Liver (tissue), 9 donors: ENCODE data around the gene GNRH2. TPM values are rescaled to one million over a fixed set of nuclear protein-coding genes. Genes with fewer than 3 reads are reported as not detected.

Experiments
- DNase-seq: peaks from one replicate; pipeline ENCODE4 v3.0.0-alpha.2; 2017; ENCODE audit warnings: low spot score
- H3K27ac ChIP-seq, 2 donors: one replicate each; pipeline ENCODE4 v1.7.0; 2013; ENCODE audit warnings: inconsistent platforms in 2 of 2, low read length in 2 of 2, control low read depth in 1 of 2, low read depth in 1 of 2, mild to moderate bottlenecking in 1 of 2
- H3K27me3 ChIP-seq, 4 donors: one replicate each; pipeline versions ENCODE4 v1.6.1 to v1.7.0; 2013; ENCODE audit warnings: low read length in 3 of 4, inconsistent platforms in 1 of 4, mild to moderate bottlenecking in 1 of 4, moderate library complexity in 1 of 4; ENCODE audit not compliant: control insufficient read depth in 4 of 4, insufficient read depth in 4 of 4
- H3K36me3 ChIP-seq, 4 donors: one replicate each; pipeline versions ENCODE4 v1.6.1 to v1.7.0; 2013; ENCODE audit warnings: low read length in 3 of 4, mild to moderate bottlenecking in 3 of 4, low read depth in 1 of 4, moderate library complexity in 1 of 4; ENCODE audit not compliant: control insufficient read depth in 4 of 4, insufficient read depth in 3 of 4
- H3K4me1 ChIP-seq, 4 donors: one replicate each; pipeline versions ENCODE4 v1.6.1 to v1.7.0; 2013; ENCODE audit warnings: low read length in 3 of 4, mild to moderate bottlenecking in 3 of 4, moderate library complexity in 1 of 4; ENCODE audit not compliant: control insufficient read depth in 4 of 4, insufficient read depth in 4 of 4
- H3K4me3 ChIP-seq, 3 donors: one replicate each; pipeline versions ENCODE4 v1.6.1 to v1.7.0; 2013; ENCODE audit warnings: low read length in 3 of 3, control low read depth in 1 of 3, low read depth in 1 of 3, mild to moderate bottlenecking in 1 of 3
- H3K9ac ChIP-seq, 2 donors: one replicate each; pipeline ENCODE4 v1.7.0; 2013; ENCODE audit warnings: low read length in 2 of 2, mild to moderate bottlenecking in 2 of 2, moderate library complexity in 2 of 2, control low read depth in 1 of 2, low read depth in 1 of 2
- H3K9me3 ChIP-seq, 4 donors: one replicate each; pipeline versions ENCODE4 v1.6.1 to v1.7.0; 2013; ENCODE audit warnings: low read length in 3 of 4; ENCODE audit not compliant: control insufficient read depth in 4 of 4
- EGR1 ChIP-seq, 2 donors: IDR thresholded peaks; 2 replicates each; pipeline ENCODE4 v1.6.1; 2016 to 2018; ENCODE audit warnings: antibody characterized with exemption in 2 of 2, low read depth in 2 of 2
- FOXA1 ChIP-seq: IDR thresholded peaks from 2 replicates; pipeline ENCODE4 v1.6.1; 2016; ENCODE audit warnings: antibody characterized with exemption
- FOXA2 ChIP-seq: IDR thresholded peaks from 2 replicates; pipeline ENCODE4 v1.6.1; 2016; ENCODE audit warnings: antibody characterized with exemption
- GABPA ChIP-seq, 2 donors: IDR thresholded peaks in 1 of 2; conservative IDR thresholded peaks in 1 of 2; 2 replicates each; pipeline ENCODE4 v1.6.1; 2016; ENCODE audit warnings: antibody characterized with exemption in 2 of 2, mild to moderate bottlenecking in 1 of 2, moderate library complexity in 1 of 2
- HNF4A ChIP-seq, 2 donors: conservative IDR thresholded peaks; 2 replicates each; pipeline ENCODE4 v1.6.1; 2016; ENCODE audit warnings: antibody characterized with exemption in 2 of 2, mild to moderate bottlenecking in 2 of 2
- HNF4G ChIP-seq: IDR thresholded peaks from 2 replicates; pipeline ENCODE4 v1.6.1; 2016; ENCODE audit warnings: antibody characterized with exemption
- JUND ChIP-seq, 2 donors: IDR thresholded peaks; 2 replicates each; pipeline ENCODE4 v1.6.1; 2016; ENCODE audit warnings: antibody characterized with exemption in 2 of 2
- NR2F2 ChIP-seq: IDR thresholded peaks from 2 replicates; pipeline ENCODE4 v1.6.1; 2016; ENCODE audit warnings: antibody characterized with exemption
- RAD21 ChIP-seq, 2 donors: IDR thresholded peaks; 2 replicates each; pipeline ENCODE4 v1.6.1; 2016; ENCODE audit warnings: antibody characterized with exemption in 2 of 2, mild to moderate bottlenecking in 2 of 2
- RXRA ChIP-seq, 2 donors: IDR thresholded peaks; 2 replicates each; pipeline ENCODE4 v1.6.1; 2017 to 2018; ENCODE audit warnings: antibody characterized with exemption in 2 of 2, mild to moderate bottlenecking in 1 of 2
- SP1 ChIP-seq: IDR thresholded peaks from 2 replicates; pipeline ENCODE4 v1.6.1; 2018; ENCODE audit warnings: antibody characterized with exemption, mild to moderate bottlenecking
- TAF1 ChIP-seq: conservative IDR thresholded peaks from 2 replicates; pipeline ENCODE4 v1.6.1; 2016; ENCODE audit warnings: antibody characterized with exemption, mild to moderate bottlenecking
- YY1 ChIP-seq: IDR thresholded peaks from 2 replicates; pipeline ENCODE4 v1.6.1; 2016; ENCODE audit warnings: antibody characterized with exemption, mild to moderate bottlenecking
- WGBS: extraction: QIAGEN DNeasy Blood & Tissue Kit; methylation state at CpG from one replicate; pipeline ENCODE4 v1.1.7; 2013; 5-methylcytosine and 5-hydroxymethylcytosine counted together
- polyA plus RNA-seq, 2 donors: library from polyadenylated mRNA; stranded (reverse) in 1 of 2; unstranded in 1 of 2; fragments of 200-250 nt in 1 of 2; fragments of >200 nt in 1 of 2; fragmentation: Nextera tagmentation in 1 of 2; extraction: Ambion mirVana in 1 of 2; gene quantifications; one replicate each; pipeline versions ENCODE4 v1.2.1 to v1.2.3, GENCODE V29; 2013 to 2015
- total RNA-seq, 2 donors: library from RNA; depleted of rRNA; stranded (reverse); fragments of >200 nt; gene quantifications; one replicate each; pipeline ENCODE4 v1.2.3, GENCODE V29; 2014
- TF ChIP-seq, protein P1 (sequence below): fragments of 150-350 bp; IDR thresholded peaks from 2 replicates; pipeline ENCODE4 v1.5.1; 2017; ENCODE audit warnings: improper control_type of control experiment, low read depth, low read length; ENCODE audit not compliant: missing input control
- TF ChIP-seq, protein P2 (sequence below): IDR thresholded peaks from 2 replicates; pipeline ENCODE4 v1.6.1; 2016; ENCODE audit warnings: antibody characterized with exemption
- TF ChIP-seq, protein P3 (sequence below): IDR thresholded peaks from 2 replicates; pipeline ENCODE4 v1.6.1; 2016; ENCODE audit warnings: antibody characterized with exemption
- TF ChIP-seq, protein P4 (sequence below): IDR thresholded peaks from 2 replicates; pipeline ENCODE4 v1.6.1; 2016; ENCODE audit warnings: antibody characterized with exemption
- TF ChIP-seq, protein P5 (sequence below): IDR thresholded peaks from 2 replicates; pipeline ENCODE4 v1.6.1; 2016; ENCODE audit warnings: antibody characterized with exemption, mild to moderate bottlenecking
- donor health status: healthy.
- donor health status: healthy.
- donor health status: healthy.
- donor health status: healthy.
- donor health status: healthy.

Gene GNRH2
- total and polyA plus RNA-seq, 4 donors: 0.25 to 0.58 (median 0.44) TPM; not detected in 1

DNA sequence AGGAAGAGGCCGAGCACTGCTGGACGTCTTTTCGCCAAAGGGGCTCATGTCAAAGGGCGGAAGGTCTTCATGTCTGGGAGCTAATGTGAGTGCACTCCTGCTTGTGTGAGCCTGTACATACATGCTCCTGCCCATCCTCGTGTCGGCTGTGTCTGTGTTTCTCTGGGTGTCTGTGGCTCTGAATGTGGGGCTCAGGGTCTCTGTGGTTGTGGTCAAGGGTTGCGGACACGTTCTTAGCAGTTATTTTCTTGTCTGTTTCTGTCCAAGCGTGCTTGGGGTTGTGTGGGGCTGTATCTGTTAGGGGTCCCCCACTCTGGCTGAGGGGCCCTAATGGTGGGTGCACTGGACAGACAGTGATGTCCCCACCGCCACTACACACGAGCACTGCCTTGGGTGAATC lies 38.2 kb downstream of the GNRH2 start:
- H3K27ac ChIP-seq: no peak overlapping the region
- DNase-seq: no peak
- H3K4me1 ChIP-seq: peaks cover 13 to 26% (median 16%) of the 10 kb centered on the region in 4 donors
- H3K9me3 ChIP-seq: no peaks in the 10 kb centered on the region
- H3K36me3 ChIP-seq: no peaks in the 10 kb centered on the region
- H3K4me3 ChIP-seq: no peak overlapping the region
- H3K27me3 ChIP-seq: no peaks in the 10 kb centered on the region
- TF ChIP-seq, protein P1, sequence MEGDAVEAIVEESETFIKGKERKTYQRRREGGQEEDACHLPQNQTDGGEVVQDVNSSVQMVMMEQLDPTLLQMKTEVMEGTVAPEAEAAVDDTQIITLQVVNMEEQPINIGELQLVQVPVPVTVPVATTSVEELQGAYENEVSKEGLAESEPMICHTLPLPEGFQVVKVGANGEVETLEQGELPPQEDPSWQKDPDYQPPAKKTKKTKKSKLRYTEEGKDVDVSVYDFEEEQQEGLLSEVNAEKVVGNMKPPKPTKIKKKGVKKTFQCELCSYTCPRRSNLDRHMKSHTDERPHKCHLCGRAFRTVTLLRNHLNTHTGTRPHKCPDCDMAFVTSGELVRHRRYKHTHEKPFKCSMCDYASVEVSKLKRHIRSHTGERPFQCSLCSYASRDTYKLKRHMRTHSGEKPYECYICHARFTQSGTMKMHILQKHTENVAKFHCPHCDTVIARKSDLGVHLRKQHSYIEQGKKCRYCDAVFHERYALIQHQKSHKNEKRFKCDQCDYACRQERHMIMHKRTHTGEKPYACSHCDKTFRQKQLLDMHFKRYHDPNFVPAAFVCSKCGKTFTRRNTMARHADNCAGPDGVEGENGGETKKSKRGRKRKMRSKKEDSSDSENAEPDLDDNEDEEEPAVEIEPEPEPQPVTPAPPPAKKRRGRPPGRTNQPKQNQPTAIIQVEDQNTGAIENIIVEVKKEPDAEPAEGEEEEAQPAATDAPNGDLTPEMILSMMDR: no peak
- TF ChIP-seq EGR1 (IDR thresholded peaks at IDR 0.05; ENCODE audit: low read depth in 2 of 2) (no peak), JUND (IDR thresholded peaks at IDR 0.05) (no peak), FOXA1 (no peak), TAF1 (no peak), FOXA2 (no peak), RAD21 (IDR thresholded peaks at IDR 0.05) (no peak), HNF4G (no peak), NR2F2 (no peak), GABPA (IDR thresholded peaks at IDR 0.05 in 1 of 2, conservative IDR thresholded peaks at IDR 0.05 in 1 of 2) (no peak), SP1 (no peak), YY1 (no peak), RXRA (IDR thresholded peaks at IDR 0.05) (no peak), HNF4A (conservative IDR thresholded peaks at IDR 0.05) (no peak)
- TF ChIP-seq, protein P2, sequence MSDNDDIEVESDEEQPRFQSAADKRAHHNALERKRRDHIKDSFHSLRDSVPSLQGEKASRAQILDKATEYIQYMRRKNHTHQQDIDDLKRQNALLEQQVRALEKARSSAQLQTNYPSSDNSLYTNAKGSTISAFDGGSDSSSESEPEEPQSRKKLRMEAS: no peak
- TF ChIP-seq, protein P3, sequence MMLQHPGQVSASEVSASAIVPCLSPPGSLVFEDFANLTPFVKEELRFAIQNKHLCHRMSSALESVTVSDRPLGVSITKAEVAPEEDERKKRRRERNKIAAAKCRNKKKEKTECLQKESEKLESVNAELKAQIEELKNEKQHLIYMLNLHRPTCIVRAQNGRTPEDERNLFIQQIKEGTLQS: no peak
- TF ChIP-seq, protein P4, sequence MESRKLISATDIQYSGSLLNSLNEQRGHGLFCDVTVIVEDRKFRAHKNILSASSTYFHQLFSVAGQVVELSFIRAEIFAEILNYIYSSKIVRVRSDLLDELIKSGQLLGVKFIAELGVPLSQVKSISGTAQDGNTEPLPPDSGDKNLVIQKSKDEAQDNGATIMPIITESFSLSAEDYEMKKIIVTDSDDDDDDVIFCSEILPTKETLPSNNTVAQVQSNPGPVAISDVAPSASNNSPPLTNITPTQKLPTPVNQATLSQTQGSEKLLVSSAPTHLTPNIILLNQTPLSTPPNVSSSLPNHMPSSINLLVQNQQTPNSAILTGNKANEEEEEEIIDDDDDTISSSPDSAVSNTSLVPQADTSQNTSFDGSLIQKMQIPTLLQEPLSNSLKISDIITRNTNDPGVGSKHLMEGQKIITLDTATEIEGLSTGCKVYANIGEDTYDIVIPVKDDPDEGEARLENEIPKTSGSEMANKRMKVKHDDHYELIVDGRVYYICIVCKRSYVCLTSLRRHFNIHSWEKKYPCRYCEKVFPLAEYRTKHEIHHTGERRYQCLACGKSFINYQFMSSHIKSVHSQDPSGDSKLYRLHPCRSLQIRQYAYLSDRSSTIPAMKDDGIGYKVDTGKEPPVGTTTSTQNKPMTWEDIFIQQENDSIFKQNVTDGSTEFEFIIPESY: no peak
- TF ChIP-seq, protein P5, sequence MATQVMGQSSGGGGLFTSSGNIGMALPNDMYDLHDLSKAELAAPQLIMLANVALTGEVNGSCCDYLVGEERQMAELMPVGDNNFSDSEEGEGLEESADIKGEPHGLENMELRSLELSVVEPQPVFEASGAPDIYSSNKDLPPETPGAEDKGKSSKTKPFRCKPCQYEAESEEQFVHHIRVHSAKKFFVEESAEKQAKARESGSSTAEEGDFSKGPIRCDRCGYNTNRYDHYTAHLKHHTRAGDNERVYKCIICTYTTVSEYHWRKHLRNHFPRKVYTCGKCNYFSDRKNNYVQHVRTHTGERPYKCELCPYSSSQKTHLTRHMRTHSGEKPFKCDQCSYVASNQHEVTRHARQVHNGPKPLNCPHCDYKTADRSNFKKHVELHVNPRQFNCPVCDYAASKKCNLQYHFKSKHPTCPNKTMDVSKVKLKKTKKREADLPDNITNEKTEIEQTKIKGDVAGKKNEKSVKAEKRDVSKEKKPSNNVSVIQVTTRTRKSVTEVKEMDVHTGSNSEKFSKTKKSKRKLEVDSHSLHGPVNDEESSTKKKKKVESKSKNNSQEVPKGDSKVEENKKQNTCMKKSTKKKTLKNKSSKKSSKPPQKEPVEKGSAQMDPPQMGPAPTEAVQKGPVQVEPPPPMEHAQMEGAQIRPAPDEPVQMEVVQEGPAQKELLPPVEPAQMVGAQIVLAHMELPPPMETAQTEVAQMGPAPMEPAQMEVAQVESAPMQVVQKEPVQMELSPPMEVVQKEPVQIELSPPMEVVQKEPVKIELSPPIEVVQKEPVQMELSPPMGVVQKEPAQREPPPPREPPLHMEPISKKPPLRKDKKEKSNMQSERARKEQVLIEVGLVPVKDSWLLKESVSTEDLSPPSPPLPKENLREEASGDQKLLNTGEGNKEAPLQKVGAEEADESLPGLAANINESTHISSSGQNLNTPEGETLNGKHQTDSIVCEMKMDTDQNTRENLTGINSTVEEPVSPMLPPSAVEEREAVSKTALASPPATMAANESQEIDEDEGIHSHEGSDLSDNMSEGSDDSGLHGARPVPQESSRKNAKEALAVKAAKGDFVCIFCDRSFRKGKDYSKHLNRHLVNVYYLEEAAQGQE: no peak
- 92% methylated on average over 11 of the region's 11 CpGs for WGBS
- no peak overlapping the region for H3K9ac ChIP-seq
